GM12865 (cell line): Measurements from ENCODE around the gene STARD13.

Source experiments
- DNase-seq: peaks from one replicate; pipeline ENCODE4 v3.0.0; 2010; ENCODE audit warnings: low read depth
- H3K4me3 ChIP-seq: 2 replicates; pipeline ENCODE4 v1.5.1; 2011; ENCODE audit warnings: mild to moderate bottlenecking, low read depth, low read length, control low read depth
- TF ChIP-seq, protein P1 (sequence below): IDR thresholded peaks from 2 replicates; pipeline ENCODE4 v1.5.1; 2011; ENCODE audit warnings: low read length, control low read depth, low read depth, inconsistent platforms; ENCODE audit not compliant: insufficient read depth; ENCODE audit errors: missing control alignments

STARD13 gene

DNA sequence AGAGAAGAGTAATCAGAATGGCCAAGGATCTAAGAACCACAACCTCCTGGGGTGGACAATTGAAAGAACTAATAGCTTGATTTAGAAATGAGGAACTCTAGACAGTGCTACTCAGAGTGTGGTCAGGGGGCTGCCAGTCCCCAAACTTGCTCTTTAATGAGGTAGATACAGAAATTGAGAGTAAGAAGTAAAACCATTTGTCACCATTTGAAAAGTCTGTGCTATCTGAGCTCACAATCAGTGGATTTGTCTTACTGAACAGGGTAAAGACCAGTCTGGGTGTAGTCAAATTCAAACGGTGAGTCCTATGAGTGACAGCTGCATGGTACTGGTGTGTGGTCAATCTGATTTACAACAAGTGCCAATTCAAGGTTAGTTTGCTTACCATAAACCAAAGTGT lies 150.5 kb downstream of the STARD13 start:
- H3K4me3 ChIP-seq: no peak overlapping the region
- DNase-seq: peak; percentile 22
- TF ChIP-seq, protein P1, sequence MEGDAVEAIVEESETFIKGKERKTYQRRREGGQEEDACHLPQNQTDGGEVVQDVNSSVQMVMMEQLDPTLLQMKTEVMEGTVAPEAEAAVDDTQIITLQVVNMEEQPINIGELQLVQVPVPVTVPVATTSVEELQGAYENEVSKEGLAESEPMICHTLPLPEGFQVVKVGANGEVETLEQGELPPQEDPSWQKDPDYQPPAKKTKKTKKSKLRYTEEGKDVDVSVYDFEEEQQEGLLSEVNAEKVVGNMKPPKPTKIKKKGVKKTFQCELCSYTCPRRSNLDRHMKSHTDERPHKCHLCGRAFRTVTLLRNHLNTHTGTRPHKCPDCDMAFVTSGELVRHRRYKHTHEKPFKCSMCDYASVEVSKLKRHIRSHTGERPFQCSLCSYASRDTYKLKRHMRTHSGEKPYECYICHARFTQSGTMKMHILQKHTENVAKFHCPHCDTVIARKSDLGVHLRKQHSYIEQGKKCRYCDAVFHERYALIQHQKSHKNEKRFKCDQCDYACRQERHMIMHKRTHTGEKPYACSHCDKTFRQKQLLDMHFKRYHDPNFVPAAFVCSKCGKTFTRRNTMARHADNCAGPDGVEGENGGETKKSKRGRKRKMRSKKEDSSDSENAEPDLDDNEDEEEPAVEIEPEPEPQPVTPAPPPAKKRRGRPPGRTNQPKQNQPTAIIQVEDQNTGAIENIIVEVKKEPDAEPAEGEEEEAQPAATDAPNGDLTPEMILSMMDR: no peak

DNA sequence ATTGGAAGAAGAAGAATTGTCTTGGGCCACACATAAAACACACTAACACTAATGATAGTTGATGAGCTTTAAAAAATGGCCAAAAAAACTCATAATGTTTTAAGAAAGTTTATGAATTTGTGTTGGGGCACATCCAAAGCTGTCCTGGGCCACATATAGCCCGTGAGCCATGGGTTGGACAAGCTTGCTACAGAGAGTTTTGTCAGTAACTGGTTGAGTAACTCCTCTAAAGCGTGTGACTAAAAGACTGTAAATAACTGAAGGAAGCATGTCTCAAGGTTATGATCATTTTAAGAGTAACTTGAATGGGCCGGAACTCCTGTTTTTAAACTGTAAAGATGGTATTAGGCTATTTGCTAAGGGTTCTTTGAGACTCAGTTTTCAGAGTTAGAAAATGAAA lies 151.3 kb downstream of the STARD13 start:
- no peak for DNase-seq
- TF ChIP-seq, protein P1: no peak

DNA sequence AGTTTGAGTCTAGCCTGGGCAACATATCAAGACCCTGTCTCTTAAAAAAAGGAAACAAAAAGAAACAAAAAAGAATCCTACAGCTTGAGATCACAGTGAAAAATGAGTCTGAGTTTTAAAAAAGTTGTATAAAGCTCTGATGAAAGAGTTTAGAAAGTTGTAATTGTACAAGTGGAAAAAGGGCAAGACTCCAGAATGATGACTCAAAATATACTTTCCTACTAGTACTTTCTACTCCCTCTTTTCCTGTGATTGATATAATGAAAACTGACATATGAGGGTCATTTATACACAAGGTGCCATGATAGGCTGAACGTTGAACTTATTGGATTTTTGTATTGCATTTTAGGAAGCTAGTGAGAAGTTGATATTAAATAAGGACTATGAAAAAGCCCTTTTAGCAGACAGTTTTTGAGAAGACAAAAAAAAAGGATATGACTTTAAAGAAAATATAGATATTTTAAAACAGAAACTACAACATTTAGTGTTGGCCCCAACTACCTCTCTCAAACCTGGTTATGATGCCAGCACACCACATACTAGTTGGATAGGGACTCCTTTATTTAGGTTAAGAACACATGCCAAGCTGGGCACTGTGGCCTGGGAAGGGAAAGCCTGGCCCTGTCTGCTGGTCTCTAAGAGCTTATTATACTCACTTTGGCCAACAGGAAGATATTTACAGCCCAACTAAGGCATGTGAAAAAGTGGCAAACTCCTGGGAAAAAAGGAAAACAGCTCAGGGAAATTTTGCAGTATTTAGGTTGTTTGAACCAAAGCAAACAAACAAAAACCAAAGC lies 152.7 kb downstream of the STARD13 start:
- TF ChIP-seq, protein P1: no peak
- H3K4me3 ChIP-seq: no peak overlapping the region
- DNase-seq: no peak

More for the DNA sequence above, 151.3 kb downstream of the STARD13 start:
- no peak overlapping the region for H3K4me3 ChIP-seq

DNA sequence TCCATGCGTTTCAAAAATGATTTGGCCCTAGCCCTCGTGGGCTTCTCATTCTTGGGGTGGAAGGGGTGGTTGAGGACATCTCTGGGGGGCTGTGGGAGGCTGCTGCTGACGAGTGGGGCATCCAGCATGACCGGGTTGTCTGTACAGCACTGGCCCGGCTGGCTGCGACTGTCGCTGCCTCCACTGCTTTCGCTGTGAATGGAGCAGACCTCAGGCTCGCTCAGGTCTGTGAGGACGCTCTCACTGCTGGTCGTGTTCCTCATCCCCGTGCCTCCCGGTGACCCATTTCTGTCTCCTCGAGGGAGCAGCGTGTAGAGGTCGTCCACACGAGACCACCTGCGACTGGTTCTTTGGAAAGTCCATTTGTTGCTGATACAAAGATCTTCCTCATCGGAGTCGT lies 155.7 kb downstream of the STARD13 start:
- no peak for DNase-seq
- TF ChIP-seq, protein P1: no peak
- H3K4me3 ChIP-seq: no peak overlapping the region

DNA sequence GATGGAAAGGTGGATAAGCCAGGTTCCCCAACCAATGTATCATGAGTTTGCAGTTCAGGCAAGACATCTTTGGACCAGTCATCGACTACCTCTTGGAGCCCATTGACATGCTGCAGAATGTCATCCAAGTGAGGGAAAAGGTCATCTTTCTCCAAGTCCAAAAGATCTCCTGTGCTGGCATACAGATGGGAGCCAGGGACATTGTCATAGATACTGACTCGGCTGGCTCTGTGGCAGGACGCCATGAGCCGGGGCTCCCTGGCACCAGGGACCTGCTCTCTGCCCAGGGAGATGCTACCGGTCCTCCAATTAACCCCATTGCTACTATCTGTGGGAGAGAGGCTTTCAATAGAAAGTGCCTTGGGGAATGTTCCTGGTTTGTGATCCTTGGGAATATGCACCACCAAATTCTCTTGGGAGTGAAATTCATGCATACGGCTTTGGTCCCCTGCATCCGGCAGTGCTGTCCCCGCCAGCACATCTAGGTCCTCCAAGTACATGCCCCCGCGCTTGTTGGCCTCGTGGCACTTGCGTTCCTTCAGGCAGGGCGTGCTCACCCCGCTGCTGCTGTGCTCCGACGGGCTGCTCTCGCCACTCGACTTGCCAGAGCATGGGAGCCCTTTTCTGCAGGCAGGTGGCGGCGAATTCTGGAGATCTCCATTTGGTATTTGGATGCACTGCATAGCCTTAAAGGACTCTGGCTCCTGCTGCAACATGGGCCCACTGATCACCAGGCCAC lies 156.3 kb downstream of the STARD13 start:
- TF ChIP-seq, protein P1: no peak
- DNase-seq: no peak
- H3K4me3 ChIP-seq: no peak overlapping the region

DNA sequence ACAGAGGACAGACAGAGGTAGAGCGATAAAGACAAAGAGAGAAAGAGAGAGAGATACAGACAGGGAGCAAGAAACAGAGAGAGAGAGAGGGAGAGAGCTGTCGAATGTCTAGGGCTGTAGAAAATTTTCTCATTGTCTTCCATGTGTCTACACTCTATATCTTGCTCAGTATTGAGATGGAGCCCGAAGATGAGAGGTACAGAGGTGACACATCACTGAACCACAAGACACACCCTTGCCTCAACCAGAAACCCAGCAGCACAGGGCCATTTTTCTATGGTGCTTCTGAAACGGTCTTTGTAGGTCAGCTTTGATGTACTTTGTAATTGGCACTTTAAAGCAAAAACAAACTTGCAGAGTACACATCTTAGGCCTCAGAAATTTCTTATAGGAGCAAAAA lies 157.4 kb downstream of the STARD13 start:
- peak; percentile 46 for DNase-seq
- TF ChIP-seq, protein P1: no peak
- H3K4me3 ChIP-seq: no peak overlapping the region
